Muscle layer of colon (tissue), 2 donors: ENCODE measurements around the gene SEC24B.

ENCODE experiments used
- H3K27ac ChIP-seq: one replicate; pipeline ENCODE4 v1.7.0; 2013; ENCODE audit warnings: low read depth, mild to moderate bottlenecking, low read length, moderate library complexity
- H3K27me3 ChIP-seq, 2 donors: one replicate each; pipeline ENCODE4 v1.7.0; 2013; ENCODE audit warnings: low read length in 2 of 2, mild to moderate bottlenecking in 2 of 2; ENCODE audit not compliant: insufficient read depth in 2 of 2, control insufficient read depth in 1 of 2
- H3K36me3 ChIP-seq: one replicate; pipeline ENCODE4 v1.7.0; 2013; ENCODE audit warnings: mild to moderate bottlenecking, low read length; ENCODE audit not compliant: insufficient read depth
- H3K4me1 ChIP-seq: one replicate; pipeline ENCODE4 v1.7.0; 2013; ENCODE audit warnings: mild to moderate bottlenecking, low read length; ENCODE audit not compliant: insufficient read depth
- H3K4me3 ChIP-seq, 2 donors: one replicate each; pipeline ENCODE4 v1.7.0; 2013; ENCODE audit warnings: low read length in 2 of 2, low read depth in 1 of 2, mild to moderate bottlenecking in 1 of 2, moderate library complexity in 1 of 2
- H3K9ac ChIP-seq: one replicate; pipeline ENCODE4 v1.7.0; 2013; ENCODE audit warnings: low read length
- H3K9me3 ChIP-seq: one replicate; pipeline ENCODE4 v1.7.0; 2013; ENCODE audit warnings: mild to moderate bottlenecking, low read length
- donor health status: abdominal sarcoma.
- donor health status: Adenocarcinoma of cecum.

The SEC24B gene

DNA sequence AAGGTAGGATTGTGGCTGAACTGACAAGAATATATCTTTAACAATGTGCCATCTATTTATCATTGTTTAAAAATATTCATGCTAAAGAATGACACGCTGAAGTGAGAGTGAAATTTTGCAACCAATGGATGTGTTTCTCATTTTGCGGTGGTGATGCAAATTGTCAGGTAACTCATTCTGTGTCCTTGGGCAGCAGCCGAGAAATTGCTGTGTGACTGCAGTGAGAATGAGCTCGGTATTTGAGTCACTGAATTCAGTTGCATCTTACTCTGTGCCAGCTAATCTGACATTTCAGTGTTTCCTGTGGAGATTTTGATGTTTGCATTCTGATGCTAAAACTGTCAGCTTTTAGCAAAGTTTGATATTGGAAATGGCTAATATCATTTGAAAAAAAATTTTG is 154.6 kb downstream of the SEC24B start:
- H3K4me3 ChIP-seq, result no peak overlapping the region
- no peaks in the 10 kb centered on the region for H3K36me3 ChIP-seq
- no peak overlapping the region for H3K27ac ChIP-seq
- H3K4me1 ChIP-seq, result no peaks in the 10 kb centered on the region
- no peak overlapping the region for H3K9ac ChIP-seq
- no peaks in the 10 kb centered on the region for H3K9me3 ChIP-seq
- H3K27me3 ChIP-seq, result no peaks in the 10 kb centered on the region

DNA sequence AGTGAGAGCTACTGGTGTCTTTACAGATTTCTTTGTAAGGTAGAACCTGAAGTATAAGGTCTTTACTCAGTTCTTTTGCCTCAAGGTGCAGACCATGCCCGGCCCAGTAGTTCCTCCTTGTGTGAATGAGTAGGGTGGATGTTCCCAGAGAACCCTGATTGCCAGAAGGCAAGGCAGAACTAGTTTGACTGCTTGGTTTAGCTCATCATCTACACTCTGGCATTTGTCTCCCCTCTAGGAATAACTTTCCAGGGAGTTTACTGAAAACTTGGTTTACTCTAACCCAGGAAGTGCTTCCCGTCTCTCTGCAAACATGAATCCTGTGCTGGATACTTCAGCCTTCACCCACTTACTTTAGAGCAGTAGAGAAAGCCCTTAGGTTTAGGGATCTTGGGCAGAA is 155.5 kb downstream of the SEC24B start:
- H3K4me1 ChIP-seq, result no peaks in the 10 kb centered on the region
- H3K9ac ChIP-seq, result no peak overlapping the region
- H3K27me3 ChIP-seq, result no peaks in the 10 kb centered on the region
- no peaks in the 10 kb centered on the region for H3K9me3 ChIP-seq
- H3K27ac ChIP-seq, result no peak overlapping the region
- H3K4me3 ChIP-seq, result no peak overlapping the region
- H3K36me3 ChIP-seq, result no peaks in the 10 kb centered on the region

DNA sequence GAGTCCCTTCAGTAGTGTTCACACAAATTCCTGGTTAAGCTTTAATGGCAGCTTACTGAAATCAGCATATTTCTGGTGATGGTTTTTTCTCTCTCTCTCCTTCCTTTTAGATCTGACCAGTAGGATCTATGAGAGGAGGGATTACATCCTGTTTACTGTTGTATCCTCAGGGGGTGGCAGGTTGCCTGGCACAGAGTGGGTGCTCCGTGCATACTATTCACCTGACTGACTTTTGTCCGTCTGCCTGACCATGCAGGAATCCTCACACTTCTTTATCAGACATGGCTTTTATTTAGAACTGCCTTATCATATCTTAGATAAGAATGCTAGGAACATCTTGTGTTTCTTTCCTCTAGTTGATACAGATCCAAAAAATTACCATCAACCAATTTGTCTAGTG is 156.0 kb downstream of the SEC24B start:
- H3K4me3 ChIP-seq, result no peak overlapping the region
- H3K9ac ChIP-seq, result no peak overlapping the region
- no peaks in the 10 kb centered on the region for H3K27me3 ChIP-seq
- no peak overlapping the region for H3K27ac ChIP-seq
- no peaks in the 10 kb centered on the region for H3K9me3 ChIP-seq
- no peaks in the 10 kb centered on the region for H3K36me3 ChIP-seq
- no peaks in the 10 kb centered on the region for H3K4me1 ChIP-seq
